HepG2 (cell line): ENCODE results near the gene HPRT1. TPM values are rescaled to one million over a fixed set of nuclear protein-coding genes. Genes with fewer than 3 reads are reported as not detected.

Source experiments
- ATAC-seq: fragments of 200-7000 bp; cut with Tn5 transposase; 3 replicates; pipeline ENCODE4 v1.9.1; 2020; ENCODE audit warnings: mild to moderate bottlenecking, moderate library complexity
- BruUV-seq: library from RNA; stranded (reverse); fragments of 400-500 nt; replicated peaks from 2 replicates; lab custom pipeline; 2021; lab: Mats Ljungman, UMichigan
- CTCF ChIA-PET: fragments of 300-600 bp; formaldehyde crosslinking; extraction: SDS; loops from one replicate; lab custom pipeline; 2021; ENCODE audit warnings: low total read pairs, inconsistent platforms, low intra/inter-chr PET ratio; lab: Yijun Ruan, JAX
- POLR2A ChIA-PET: fragments of 350-600 bp; sonication (Branson Sonifier 250); formaldehyde crosslinking; loops from one replicate; lab custom pipeline; 2020; ENCODE audit warnings: antibody characterized with exemption, inconsistent platforms; lab: Yijun Ruan, JAX
- DNase-seq: peaks from one replicate; pipeline ENCODE4 v3.0.0-alpha.2; 2015; ENCODE audit warnings: low spot score
- FAIRE-seq: peaks from 3 replicates; lab custom pipeline; 2011; peaks lifted over from hg19 to GRCh38; lab: Jason Lieb, UNC
- H2AFZ ChIP-seq: one replicate; pipeline ENCODE4 v1.6.1; 2011; ENCODE audit warnings: low read length, inconsistent platforms
- H3K27ac ChIP-seq: fragments of 300-600 bp; 3 replicates; pipeline ENCODE4 v1.8.0; 2011; ENCODE audit warnings: mixed run types, mild to moderate bottlenecking, mixed read lengths, low read length, inconsistent platforms; ENCODE audit not compliant: insufficient read depth; ENCODE audit errors: extremely low read length
- H3K27me3 ChIP-seq, 2 experiments: fragments of 200-600 bp in 1 of 2; 2 replicates in 1 of 2; 3 replicates in 1 of 2; pipeline versions ENCODE4 v1.6.0 to v1.8.0; 2011; ENCODE audit warnings: low read length in 2 of 2, mild to moderate bottlenecking in 2 of 2, moderate library complexity in 2 of 2, inconsistent platforms in 1 of 2; ENCODE audit not compliant: insufficient read depth in 2 of 2, control insufficient read depth in 1 of 2
- H3K36me3 ChIP-seq, 2 experiments: fragments of 200-600 bp in 1 of 2; replicated peaks in 1 of 2; 2 replicates in 1 of 2; 3 replicates in 1 of 2; pipeline versions ENCODE4 v1.5.1 to v1.8.0; 2011; ENCODE audit warnings: low read length in 2 of 2, inconsistent platforms in 1 of 2; ENCODE audit not compliant: insufficient read depth in 2 of 2, control insufficient read depth in 1 of 2
- H3K4me1 ChIP-seq: 2 replicates; pipeline ENCODE4 v1.5.1; 2012; ENCODE audit warnings: low read length, inconsistent platforms; ENCODE audit not compliant: insufficient read depth
- H3K4me2 ChIP-seq: 2 replicates; pipeline ENCODE4 v1.6.0; 2011; ENCODE audit warnings: low read depth, low read length, inconsistent platforms
- H3K4me3 ChIP-seq, 3 experiments: fragments of 200-600 bp in 1 of 3; sonication (generic), shearing (Covaris generic) in 1 of 3; replicated peaks in 1 of 3; 2 replicates each; pipeline ENCODE4 v1.5.1; 2011 to 2016; ENCODE audit warnings: low read length in 3 of 3, inconsistent platforms in 2 of 3, low read depth in 2 of 3, mild to moderate bottlenecking in 2 of 3, control low read depth in 1 of 3, mixed read lengths in 1 of 3; ENCODE audit not compliant: insufficient read depth in 1 of 3
- H3K79me2 ChIP-seq: one replicate; pipeline ENCODE4 v1.6.1; 2011; ENCODE audit warnings: low read length, inconsistent platforms; ENCODE audit not compliant: insufficient read depth
- H3K9ac ChIP-seq: 2 replicates; pipeline ENCODE4 v1.6.0; 2011; ENCODE audit warnings: mild to moderate bottlenecking, low read depth, low read length, inconsistent platforms; ENCODE audit not compliant: insufficient read depth
- H3K9me3 ChIP-seq: 2 replicates; pipeline ENCODE4 v1.5.1; 2012; ENCODE audit warnings: mild to moderate bottlenecking, low read length
- H4K20me1 ChIP-seq: 2 replicates; pipeline ENCODE4 v1.6.0; 2011; ENCODE audit warnings: inconsistent platforms, mild to moderate bottlenecking, low read length, moderate library complexity; ENCODE audit not compliant: insufficient read depth
- MATR3 ChIP-seq: sonication (generic); formaldehyde crosslinking; IDR thresholded peaks from 2 replicates; pipeline ENCODE4 v1.4.0; 2020; ENCODE audit warnings: missing genetic modification reagents
- NFKB2 ChIP-seq: sonication (generic); formaldehyde crosslinking; IDR thresholded peaks from 2 replicates; pipeline ENCODE4 v1.4.0; 2020; ENCODE audit warnings: missing genetic modification reagents, borderline replicate concordance
- PHB2 ChIP-seq: fragments of 450-650 bp; IDR thresholded peaks from 2 replicates; pipeline ENCODE4 v1.6.1; 2018; ENCODE audit not compliant: partially characterized antibody
- PREB ChIP-seq: sonication (generic); formaldehyde crosslinking; IDR thresholded peaks from 2 replicates; pipeline ENCODE4 v1.4.0; 2020; ENCODE audit warnings: missing genetic modification reagents
- SMARCC2 ChIP-seq: fragments of 450-650 bp; IDR thresholded peaks from 2 replicates; pipeline ENCODE4 v1.6.1; 2017; ENCODE audit warnings: antibody characterized with exemption, mild to moderate bottlenecking
- SMARCE1 ChIP-seq: fragments of 450-650 bp; IDR thresholded peaks from 2 replicates; pipeline ENCODE4 v1.6.1; 2017; ENCODE audit warnings: borderline replicate concordance
- STAT6 ChIP-seq: sonication (generic); formaldehyde crosslinking; IDR thresholded peaks from 2 replicates; pipeline ENCODE4 v1.4.0; 2020; ENCODE audit warnings: missing genetic modification reagents, mild to moderate bottlenecking, borderline replicate concordance
- TRIM24 ChIP-seq: sonication (generic); formaldehyde crosslinking; IDR thresholded peaks from 2 replicates; pipeline ENCODE4 v1.8.0; 2022; ENCODE audit warnings: mild to moderate bottlenecking, missing genetic modification reagents
- ZBTB37 ChIP-seq: sonication (generic); formaldehyde crosslinking; IDR thresholded peaks from 2 replicates; pipeline ENCODE4 v1.4.0; 2020; ENCODE audit warnings: mild to moderate bottlenecking, missing genetic modification reagents
- ZNF33A ChIP-seq: sonication (generic); formaldehyde crosslinking; IDR thresholded peaks from 2 replicates; pipeline ENCODE4 v1.5.1; 2020; ENCODE audit warnings: missing genetic modification reagents, mild to moderate bottlenecking, moderate library complexity, borderline replicate concordance
- ZNF607 ChIP-seq: sonication (generic); formaldehyde crosslinking; IDR thresholded peaks from 2 replicates; pipeline ENCODE4 v1.5.1; 2020; ENCODE audit warnings: missing genetic modification reagents, mild to moderate bottlenecking, borderline replicate concordance
- ZSCAN29 ChIP-seq: sonication (generic); formaldehyde crosslinking; conservative IDR thresholded peaks from 2 replicates; pipeline ENCODE4 v1.4.0; 2020; ENCODE audit warnings: mild to moderate bottlenecking, missing genetic modification reagents
- WGBS: methylation state at CpG from one replicate; pipeline ENCODE4 v1.1.6; 2017; ENCODE audit warnings: low lambda C conversion rate; 5-methylcytosine and 5-hydroxymethylcytosine counted together
- in situ Hi-C: cut with HindIII; loops from 2 replicates; pipeline ENCODE4 v1.10.0; 2017; ENCODE audit warnings: low pct_unique_long_range_greater_than_20kb; ENCODE audit not compliant: extremely low pct_ligation_motif_present
- intact Hi-C: fragments of 100-400 bp; cut with micrococcal nuclease; formaldehyde crosslinking; loops from one replicate; pipeline ENCODE4 v1.10.0; 2022; ENCODE audit not compliant: unreplicated experiment
- polyA plus RNA-seq, 8 experiments: library from polyadenylated mRNA; depleted of rRNA in 3 of 8; stranded (reverse) in 7 of 8; unstranded in 1 of 8; fragments of >200 nt; fragmentation: Illumina TruSeq in 4 of 8; extraction: Trizol in 4 of 8; gene quantifications; 2 replicates each; pipeline versions ENCODE4 v1.2.1 to v1.2.3, GENCODE V29; 2011 to 2016; ENCODE audit warnings: low read depth in 4 of 8, missing spikeins in 1 of 8, mixed read lengths in 1 of 8; ENCODE audit not compliant: insufficient read depth in 1 of 8
- total RNA-seq, 5 experiments: library from RNA; depleted of rRNA; stranded (reverse); fragments of >200 nt; fragmentation: Illumina TruSeq; extraction: Trizol; gene quantifications; 2 replicates each; pipeline ENCODE4 v1.2.3, GENCODE V29; 2016; ENCODE audit warnings: low read depth in 1 of 5
- TF ChIP-seq, protein P1 (sequence below): sonication (generic); formaldehyde crosslinking; IDR thresholded peaks from 2 replicates; pipeline ENCODE4 v1.9.0; 2021; ENCODE audit warnings: missing genetic modification reagents, borderline replicate concordance
- TF ChIP-seq, protein P2 (sequence below): sonication (generic); formaldehyde crosslinking; IDR thresholded peaks from 2 replicates; pipeline ENCODE4 v1.4.0; 2020; ENCODE audit warnings: missing genetic modification reagents, mild to moderate bottlenecking, borderline replicate concordance

HPRT1 gene
- total and polyA plus RNA-seq, 2 of the 13 experiments (the other 11 are each of a cell fraction or from before 2014, with no cell fraction given): 4.6 to 25.2 TPM

DNA sequence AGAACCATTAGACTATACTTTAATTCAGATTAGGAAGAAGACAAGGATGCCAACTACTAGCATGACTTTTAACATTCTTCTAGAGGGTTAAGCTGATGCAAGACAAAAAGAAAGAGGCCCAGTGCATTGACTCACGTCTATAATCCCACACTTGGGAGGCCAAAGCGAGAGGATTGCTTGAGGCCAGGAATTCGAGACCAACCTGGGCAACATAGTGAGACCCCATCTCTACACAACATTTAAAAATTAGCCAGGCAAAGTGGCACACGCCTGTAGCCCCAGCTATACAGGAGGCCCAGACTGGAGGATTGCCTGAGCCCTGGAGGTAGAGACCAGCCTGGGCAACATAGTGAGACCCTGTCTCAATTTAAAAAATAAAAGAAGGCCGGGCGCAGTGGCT is 40.2 kb upstream of the HPRT1 start:
- 79% methylated on average over 2 of the region's 6 CpGs for WGBS
- no peaks in the 10 kb centered on the region for H3K79me2 ChIP-seq
- intact Hi-C loops: loop anchor here (10.0 kb wide), 1 partner anchor 345 kb away; no protein-coding TSS in a partner anchor
- TF ChIP-seq MATR3 (CRISPR knock-in tag): no peak
- no peak for TF ChIP-seq NFKB2 (CRISPR knock-in tag)
- no peak for TF ChIP-seq ZNF607
- no peak for TF ChIP-seq ZNF33A
- TF ChIP-seq, protein P1, sequence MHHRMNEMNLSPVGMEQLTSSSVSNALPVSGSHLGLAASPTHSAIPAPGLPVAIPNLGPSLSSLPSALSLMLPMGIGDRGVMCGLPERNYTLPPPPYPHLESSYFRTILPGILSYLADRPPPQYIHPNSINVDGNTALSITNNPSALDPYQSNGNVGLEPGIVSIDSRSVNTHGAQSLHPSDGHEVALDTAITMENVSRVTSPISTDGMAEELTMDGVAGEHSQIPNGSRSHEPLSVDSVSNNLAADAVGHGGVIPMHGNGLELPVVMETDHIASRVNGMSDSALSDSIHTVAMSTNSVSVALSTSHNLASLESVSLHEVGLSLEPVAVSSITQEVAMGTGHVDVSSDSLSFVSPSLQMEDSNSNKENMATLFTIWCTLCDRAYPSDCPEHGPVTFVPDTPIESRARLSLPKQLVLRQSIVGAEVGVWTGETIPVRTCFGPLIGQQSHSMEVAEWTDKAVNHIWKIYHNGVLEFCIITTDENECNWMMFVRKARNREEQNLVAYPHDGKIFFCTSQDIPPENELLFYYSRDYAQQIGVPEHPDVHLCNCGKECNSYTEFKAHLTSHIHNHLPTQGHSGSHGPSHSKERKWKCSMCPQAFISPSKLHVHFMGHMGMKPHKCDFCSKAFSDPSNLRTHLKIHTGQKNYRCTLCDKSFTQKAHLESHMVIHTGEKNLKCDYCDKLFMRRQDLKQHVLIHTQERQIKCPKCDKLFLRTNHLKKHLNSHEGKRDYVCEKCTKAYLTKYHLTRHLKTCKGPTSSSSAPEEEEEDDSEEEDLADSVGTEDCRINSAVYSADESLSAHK (CRISPR knock-in tag): no peak
- no peak for TF ChIP-seq SMARCE1
- TF ChIP-seq PREB: no peak
- no peak for TF ChIP-seq ZBTB37 (CRISPR knock-in tag)
- TF ChIP-seq PHB2: no peak
- TF ChIP-seq, protein P2, sequence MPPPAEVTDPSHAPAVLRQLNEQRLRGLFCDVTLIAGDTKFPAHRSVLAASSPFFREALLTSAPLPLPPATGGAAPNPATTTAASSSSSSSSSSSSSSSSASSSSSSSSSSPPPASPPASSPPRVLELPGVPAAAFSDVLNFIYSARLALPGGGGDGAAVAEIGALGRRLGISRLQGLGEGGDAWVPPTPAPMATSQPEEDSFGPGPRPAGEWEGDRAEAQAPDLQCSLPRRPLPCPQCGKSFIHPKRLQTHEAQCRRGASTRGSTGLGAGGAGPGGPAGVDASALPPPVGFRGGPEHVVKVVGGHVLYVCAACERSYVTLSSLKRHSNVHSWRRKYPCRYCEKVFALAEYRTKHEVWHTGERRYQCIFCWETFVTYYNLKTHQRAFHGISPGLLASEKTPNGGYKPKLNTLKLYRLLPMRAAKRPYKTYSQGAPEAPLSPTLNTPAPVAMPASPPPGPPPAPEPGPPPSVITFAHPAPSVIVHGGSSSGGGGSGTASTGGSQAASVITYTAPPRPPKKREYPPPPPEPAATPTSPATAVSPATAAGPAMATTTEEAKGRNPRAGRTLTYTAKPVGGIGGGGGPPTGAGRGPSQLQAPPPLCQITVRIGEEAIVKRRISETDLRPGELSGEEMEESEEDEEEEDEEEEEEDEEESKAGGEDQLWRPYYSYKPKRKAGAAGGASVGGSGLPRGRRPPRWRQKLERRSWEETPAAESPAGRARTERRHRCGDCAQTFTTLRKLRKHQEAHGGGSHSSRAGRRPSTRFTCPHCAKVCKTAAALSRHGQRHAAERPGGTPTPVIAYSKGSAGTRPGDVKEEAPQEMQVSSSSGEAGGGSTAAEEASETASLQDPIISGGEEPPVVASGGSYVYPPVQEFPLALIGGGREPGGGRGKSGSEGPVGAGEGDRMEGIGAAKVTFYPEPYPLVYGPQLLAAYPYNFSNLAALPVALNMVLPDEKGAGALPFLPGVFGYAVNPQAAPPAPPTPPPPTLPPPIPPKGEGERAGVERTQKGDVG (CRISPR knock-in tag): no peak
- TF ChIP-seq ZSCAN29 (CRISPR knock-in tag): no peak
- TF ChIP-seq SMARCC2: no peak
- TF ChIP-seq TRIM24: no peak
- TF ChIP-seq STAT6 (CRISPR knock-in tag): no peak

More for the DNA sequence above, 40.2 kb upstream of the HPRT1 start:
- Histone ChIP-seq H3K9ac (no peak overlapping the region), H3K27ac (no peak overlapping the region), H3K9me3 (no peaks in the 10 kb centered on the region), H3K4me3 (no peak overlapping the region), H3K27me3 (no peaks in the 10 kb centered on the region), H3K4me2 (no peak overlapping the region), H3K4me1 (no peaks in the 10 kb centered on the region), H4K20me1 (no peaks in the 10 kb centered on the region), H2AFZ (no peak overlapping the region), H3K36me3 (peaks cover 0 to 4% of the 10 kb centered on the region in 2 experiments; a peak in 2 of 5 replicates)
- in situ Hi-C loops: no loop called here
- no TSS peak for BruUV-seq
- FAIRE-seq (no peak), ATAC-seq (no peak), DNase-seq (no peak)
- POLR2A ChIA-PET: no interaction called here
- CTCF ChIA-PET: no interaction called here
